ENCODE results near the gene TNFRSF11A.
A peak's percentile ranks its signal among the peaks of the same experiment; 100 is the strongest.

Gene TNFRSF11A

DNA sequence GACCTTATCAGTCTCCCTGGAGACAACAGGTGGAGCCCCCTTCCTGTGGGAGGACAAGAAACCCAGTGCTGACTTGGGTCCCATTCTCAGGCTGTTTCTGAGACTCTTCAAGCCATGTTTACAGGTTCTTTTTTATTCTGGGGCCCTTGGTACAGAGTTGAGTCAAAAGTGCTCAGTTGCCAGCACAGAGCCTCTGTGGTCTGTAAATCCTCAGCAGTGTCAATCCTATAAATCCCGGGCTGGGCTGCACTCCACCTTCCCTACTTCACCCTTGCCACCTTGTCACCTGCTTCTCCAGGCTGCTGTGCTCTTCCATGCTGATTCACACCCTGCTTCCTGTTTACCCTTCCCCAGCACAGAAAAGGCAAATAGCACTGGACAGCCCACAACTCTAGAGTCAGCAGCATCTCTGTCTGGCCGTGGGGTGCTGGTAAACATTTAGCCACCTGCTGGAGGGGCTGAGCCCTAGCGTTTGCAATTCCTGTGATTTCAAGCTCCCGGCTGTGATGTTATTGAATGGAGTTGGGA, 74.7 kb downstream of the TNFRSF11A start:
- H3K4me3 ChIP-seq (replicated peaks; ENCODE audit: low read depth, low read length): no peak overlapping the region
- no peak for DNase-seq (ENCODE audit: extremely low read depth, low read depth)
- TF ChIP-seq, protein P1, sequence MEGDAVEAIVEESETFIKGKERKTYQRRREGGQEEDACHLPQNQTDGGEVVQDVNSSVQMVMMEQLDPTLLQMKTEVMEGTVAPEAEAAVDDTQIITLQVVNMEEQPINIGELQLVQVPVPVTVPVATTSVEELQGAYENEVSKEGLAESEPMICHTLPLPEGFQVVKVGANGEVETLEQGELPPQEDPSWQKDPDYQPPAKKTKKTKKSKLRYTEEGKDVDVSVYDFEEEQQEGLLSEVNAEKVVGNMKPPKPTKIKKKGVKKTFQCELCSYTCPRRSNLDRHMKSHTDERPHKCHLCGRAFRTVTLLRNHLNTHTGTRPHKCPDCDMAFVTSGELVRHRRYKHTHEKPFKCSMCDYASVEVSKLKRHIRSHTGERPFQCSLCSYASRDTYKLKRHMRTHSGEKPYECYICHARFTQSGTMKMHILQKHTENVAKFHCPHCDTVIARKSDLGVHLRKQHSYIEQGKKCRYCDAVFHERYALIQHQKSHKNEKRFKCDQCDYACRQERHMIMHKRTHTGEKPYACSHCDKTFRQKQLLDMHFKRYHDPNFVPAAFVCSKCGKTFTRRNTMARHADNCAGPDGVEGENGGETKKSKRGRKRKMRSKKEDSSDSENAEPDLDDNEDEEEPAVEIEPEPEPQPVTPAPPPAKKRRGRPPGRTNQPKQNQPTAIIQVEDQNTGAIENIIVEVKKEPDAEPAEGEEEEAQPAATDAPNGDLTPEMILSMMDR (IDR thresholded peaks at IDR 0.05; ENCODE audit: low read depth, low read length, missing control alignments): peak; percentile 37

DNA sequence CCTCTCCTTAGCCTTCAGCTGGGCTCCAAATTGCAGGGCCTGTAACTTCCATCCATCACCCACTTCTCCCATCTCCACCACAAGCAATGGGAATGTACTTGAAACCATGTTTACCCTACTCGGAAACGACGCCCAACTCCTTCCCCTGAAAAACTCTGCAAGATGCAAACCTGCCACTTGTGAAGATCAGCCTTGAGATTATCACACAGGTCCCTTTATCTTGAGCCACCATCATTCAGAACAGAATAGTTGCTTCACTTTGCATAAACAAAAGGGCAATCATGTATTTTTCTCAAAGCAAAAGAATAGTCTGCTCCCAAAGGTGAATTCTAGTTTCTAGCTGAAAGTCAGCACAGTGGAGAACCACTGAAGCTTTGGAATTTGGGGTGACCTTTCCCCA, 75.8 kb downstream of the TNFRSF11A start:
- no peak for DNase-seq (ENCODE audit: extremely low read depth, low read depth)
- TF ChIP-seq, protein P1 (IDR thresholded peaks at IDR 0.05; ENCODE audit: low read depth, low read length, missing control alignments): no peak

DNA sequence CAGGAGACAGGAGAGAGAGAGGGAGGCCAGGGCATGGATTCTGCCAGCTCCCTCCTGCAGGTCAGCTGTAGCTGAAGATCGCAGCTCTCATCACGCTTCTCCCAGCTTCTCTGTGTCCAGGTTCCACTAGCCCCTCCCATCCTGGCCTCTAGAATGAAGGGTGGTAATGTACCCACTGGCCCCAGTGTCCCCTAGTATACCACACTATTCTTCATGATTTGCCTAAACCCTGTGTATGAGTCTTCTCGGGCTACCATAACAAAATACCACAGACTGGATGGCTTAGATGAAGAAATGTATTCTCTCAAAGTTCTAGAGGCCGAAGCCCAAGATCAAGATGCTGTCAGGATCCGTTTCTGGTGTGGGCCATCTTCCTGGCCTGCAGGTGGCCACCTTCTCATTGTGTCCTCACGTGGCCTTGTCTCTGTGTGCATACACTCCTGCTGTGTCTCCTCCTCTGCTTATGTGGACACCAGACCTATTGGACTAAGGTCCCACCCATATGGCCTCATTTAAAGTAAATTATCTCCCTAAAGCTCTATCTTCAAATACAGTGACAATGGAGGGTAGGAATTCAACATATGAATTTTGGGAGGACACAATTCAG, 77.3 kb downstream of the TNFRSF11A start:
- no peak for DNase-seq (ENCODE audit: extremely low read depth, low read depth)
- no peak overlapping the region for H3K4me3 ChIP-seq (replicated peaks; ENCODE audit: low read depth, low read length)
- TF ChIP-seq, protein P1 (IDR thresholded peaks at IDR 0.05; ENCODE audit: low read depth, low read length, missing control alignments): no peak

More for the DNA sequence above, 75.8 kb downstream of the TNFRSF11A start:
- H3K4me3 ChIP-seq (replicated peaks; ENCODE audit: low read depth, low read length): no peak overlapping the region

DNA sequence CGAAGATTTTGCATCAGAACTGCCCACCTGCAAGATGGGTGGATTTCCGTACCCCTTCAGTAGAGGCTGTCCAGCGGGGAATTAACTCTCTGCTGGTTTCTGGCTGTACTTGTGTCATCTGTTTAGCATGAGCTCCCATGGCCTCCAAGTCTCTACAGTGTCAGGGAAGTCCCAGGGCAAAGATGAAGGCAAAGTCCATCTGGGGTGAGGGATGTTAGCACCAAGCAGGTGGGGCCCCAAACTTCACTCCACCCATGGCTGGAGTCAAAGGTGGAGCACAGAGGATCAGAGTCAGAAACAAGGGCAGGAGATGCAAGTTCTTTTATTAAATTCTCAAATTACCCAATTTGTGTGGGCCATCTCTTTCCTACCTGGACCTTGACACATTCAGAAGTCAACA, 78.0 kb downstream of the TNFRSF11A start:
- no peak overlapping the region for H3K4me3 ChIP-seq (replicated peaks; ENCODE audit: low read depth, low read length)
- no peak for DNase-seq (ENCODE audit: extremely low read depth, low read depth)
- TF ChIP-seq, protein P1 (IDR thresholded peaks at IDR 0.05; ENCODE audit: low read depth, low read length, missing control alignments): no peak

DNA sequence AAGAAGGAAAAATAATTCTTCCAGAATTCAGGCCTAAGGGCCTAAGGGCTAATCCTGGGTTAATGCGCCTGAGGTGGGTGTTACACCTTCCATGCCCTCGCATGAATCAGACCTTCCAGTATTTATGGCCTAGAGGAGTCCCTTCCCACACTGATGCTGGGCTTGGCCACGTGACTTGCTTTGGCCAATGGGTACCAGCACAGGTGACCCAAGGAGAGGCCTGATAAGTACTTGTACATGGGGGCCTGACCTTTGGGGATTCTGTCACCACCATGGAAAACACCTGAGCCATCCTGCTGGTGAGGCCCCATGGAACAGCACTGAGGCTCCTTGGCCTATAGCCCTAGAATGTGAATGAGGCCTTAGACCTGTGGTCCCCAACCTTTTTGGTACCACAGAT, 79.8 kb downstream of the TNFRSF11A start:
- no peak for DNase-seq (ENCODE audit: extremely low read depth, low read depth)
- H3K4me3 ChIP-seq (replicated peaks; ENCODE audit: low read depth, low read length): no peak overlapping the region
- TF ChIP-seq, protein P1 (IDR thresholded peaks at IDR 0.05; ENCODE audit: low read depth, low read length, missing control alignments): no peak

DNA sequence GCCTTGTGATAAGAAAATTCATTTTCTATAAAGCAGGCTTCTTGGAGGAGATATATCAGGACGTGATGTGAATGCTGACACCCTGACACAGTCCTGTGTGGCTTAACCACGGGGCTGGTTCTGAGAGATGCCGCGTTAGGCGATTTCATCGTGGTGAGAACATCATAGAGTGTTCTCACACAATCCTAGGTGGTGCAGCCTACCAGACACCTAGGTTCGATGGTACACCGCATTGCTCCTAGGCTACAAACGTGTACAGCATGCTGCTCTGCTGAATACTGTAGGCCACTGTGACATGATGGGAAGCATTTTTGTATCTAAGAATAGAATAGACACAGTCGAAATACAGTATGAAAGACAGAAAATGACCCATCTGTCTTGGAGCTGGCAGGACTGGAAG, 82.5 kb downstream of the TNFRSF11A start:
- DNase-seq (ENCODE audit: extremely low read depth, low read depth): no peak
- TF ChIP-seq, protein P1 (IDR thresholded peaks at IDR 0.05; ENCODE audit: low read depth, low read length, missing control alignments): no peak

DNA sequence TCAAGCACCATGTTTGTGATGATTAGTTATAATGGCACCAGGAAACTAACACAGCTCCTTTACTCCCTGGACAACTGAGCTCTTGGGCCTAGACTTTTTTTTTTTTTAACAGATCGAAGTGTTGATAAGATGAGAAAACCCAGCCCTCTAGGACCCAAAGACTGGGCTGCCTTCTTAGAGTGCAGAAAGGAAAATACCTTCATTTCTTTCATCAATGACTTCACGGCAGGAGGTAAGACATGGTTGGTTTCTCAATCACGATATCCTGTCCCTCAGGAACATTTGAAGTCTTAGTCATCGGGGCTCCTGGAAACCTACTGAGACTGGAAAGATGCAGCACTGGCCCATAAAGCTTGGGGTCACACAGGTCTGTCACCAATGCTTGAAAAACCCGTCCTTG, 84.7 kb downstream of the TNFRSF11A start:
- DNase-seq (ENCODE audit: extremely low read depth, low read depth): no peak
- TF ChIP-seq, protein P1 (IDR thresholded peaks at IDR 0.05; ENCODE audit: low read depth, low read length, missing control alignments): no peak

More for the DNA sequence above, 82.5 kb downstream of the TNFRSF11A start:
- no peak overlapping the region for H3K4me3 ChIP-seq (replicated peaks; ENCODE audit: low read depth, low read length)

More for the DNA sequence above, 84.7 kb downstream of the TNFRSF11A start:
- no peak overlapping the region for H3K4me3 ChIP-seq (replicated peaks; ENCODE audit: low read depth, low read length)

Data from HFF-Myc (cell line).